CD4-positive, alpha-beta T cell treated with Interleukin-4 for 4 hours (primary cell): ENCODE results near the gene FGGY.

Experiments used
- DNase-seq: peaks from one replicate; pipeline ENCODE4 v3.0.0-alpha.2; 2020

The FGGY gene

GRCh38 chr1:59417406-59417805 is 120.5 kb downstream of the FGGY start:
- DNase-seq, result no peak

- DNase-seq, result no peak
Observed at GRCh38 chr1:59418363-59419144, 121.7 kb downstream of the FGGY start.

- no peak for DNase-seq
Observed at GRCh38 chr1:59419361-59420140, 122.7 kb downstream of the FGGY start.

GRCh38 chr1:59421232-59421920 is 124.5 kb downstream of the FGGY start:
- DNase-seq, result no peak

- no peak for DNase-seq
Observed at GRCh38 chr1:59422921-59423575, 126.2 kb downstream of the FGGY start.

GRCh38 chr1:59427155-59427554 is 130.3 kb downstream of the FGGY start:
- DNase-seq, result no peak

GRCh38 chr1:59427784-59428183 is 130.9 kb downstream of the FGGY start:
- no peak for DNase-seq

GRCh38 chr1:59428828-59429227 is 131.9 kb downstream of the FGGY start:
- DNase-seq, result no peak

- no peak for DNase-seq
Observed at GRCh38 chr1:59429656-59430055, 132.8 kb downstream of the FGGY start.

- DNase-seq, result no peak
Observed at GRCh38 chr1:59431566-59432294, 134.8 kb downstream of the FGGY start.

- DNase-seq, result no peak
Observed at GRCh38 chr1:59432531-59433439, 135.9 kb downstream of the FGGY start.

- DNase-seq, result no peak
Observed at GRCh38 chr1:59433440-59433813, 136.5 kb downstream of the FGGY start.

- no peak for DNase-seq
Observed at GRCh38 chr1:59434336-59434735, 137.4 kb downstream of the FGGY start.

- DNase-seq, result no peak
Observed at GRCh38 chr1:59436637-59437036, 139.7 kb downstream of the FGGY start.

GRCh38 chr1:59438058-59438560 is 141.2 kb downstream of the FGGY start:
- no peak for DNase-seq

GRCh38 chr1:59442492-59442891 is 145.6 kb downstream of the FGGY start:
- no peak for DNase-seq

- no peak for DNase-seq
Observed at GRCh38 chr1:59443310-59443709, 146.4 kb downstream of the FGGY start.

GRCh38 chr1:59444520-59444919 is 147.6 kb downstream of the FGGY start:
- no peak for DNase-seq

- no peak for DNase-seq
Observed at GRCh38 chr1:59445040-59445439, 148.1 kb downstream of the FGGY start.

GRCh38 chr1:59446257-59446901 is 149.5 kb downstream of the FGGY start:
- no peak for DNase-seq

GRCh38 chr1:59452026-59452425 is 155.1 kb downstream of the FGGY start:
- no peak for DNase-seq
